Measurements from ENCODE around the gene PACSIN2. TPM values are rescaled to one million over a fixed set of nuclear protein-coding genes. Genes with fewer than 3 reads are reported as not detected.
"Not testable (repeated sequence)": the region's sequence is repeated elsewhere in the genome, so short reads cannot be mapped to it uniquely, and the experiment has no call there.

PACSIN2 gene
- total RNA-seq, 1 donor from 2014 or later, result 128 TPM

GRCh38 chr22:42926768-42927167, 88.2 kb downstream of the PACSIN2 start:
- H3K4me1 ChIP-seq, result peaks cover 72% of the 10 kb centered on the region
- peak; percentile 38 for DNase-seq
- peak overlapping the region; percentile 17 for H3K27ac ChIP-seq
- no peak for TF ChIP-seq CTCF (IDR thresholded peaks at IDR 0.05)
- no peaks in the 10 kb centered on the region for H3K27me3 ChIP-seq
- no peaks in the 10 kb centered on the region for H3K9me3 ChIP-seq
- intact Hi-C loops (cut with DNase I), result no loop called here
- no peak overlapping the region for H3K4me3 ChIP-seq
- ATAC-seq, result no peak
- no peaks in the 10 kb centered on the region for H3K36me3 ChIP-seq

- no peak for TF ChIP-seq CTCF (IDR thresholded peaks at IDR 0.05)
- H3K9me3 ChIP-seq, result no peaks in the 10 kb centered on the region
- no peaks in the 10 kb centered on the region for H3K27me3 ChIP-seq
- no peaks in the 10 kb centered on the region for H3K36me3 ChIP-seq
- DNase-seq, result peak; percentile 61
- no peak overlapping the region for H3K4me3 ChIP-seq
- peaks cover 71% of the 10 kb centered on the region for H3K4me1 ChIP-seq
- no peak overlapping the region for H3K27ac ChIP-seq
- peak; percentile 41 for ATAC-seq
- intact Hi-C loops (cut with DNase I), result no loop called here
Measured at GRCh38 chr22:42926104-42926503, 88.8 kb downstream of the PACSIN2 start.

- no peaks in the 10 kb centered on the region for H3K36me3 ChIP-seq
- TF ChIP-seq CTCF (IDR thresholded peaks at IDR 0.05), result no peak
- intact Hi-C loops (cut with DNase I), result no loop called here
- no peaks in the 10 kb centered on the region for H3K9me3 ChIP-seq
- peaks cover 69% of the 10 kb centered on the region for H3K4me1 ChIP-seq
- no peaks in the 10 kb centered on the region for H3K27me3 ChIP-seq
- DNase-seq (peak; percentile 41), ATAC-seq (no peak)
- no peak overlapping the region for H3K27ac ChIP-seq
- no peak overlapping the region for H3K4me3 ChIP-seq
Measured at GRCh38 chr22:42925598-42925997, 89.4 kb downstream of the PACSIN2 start.

DNA sequence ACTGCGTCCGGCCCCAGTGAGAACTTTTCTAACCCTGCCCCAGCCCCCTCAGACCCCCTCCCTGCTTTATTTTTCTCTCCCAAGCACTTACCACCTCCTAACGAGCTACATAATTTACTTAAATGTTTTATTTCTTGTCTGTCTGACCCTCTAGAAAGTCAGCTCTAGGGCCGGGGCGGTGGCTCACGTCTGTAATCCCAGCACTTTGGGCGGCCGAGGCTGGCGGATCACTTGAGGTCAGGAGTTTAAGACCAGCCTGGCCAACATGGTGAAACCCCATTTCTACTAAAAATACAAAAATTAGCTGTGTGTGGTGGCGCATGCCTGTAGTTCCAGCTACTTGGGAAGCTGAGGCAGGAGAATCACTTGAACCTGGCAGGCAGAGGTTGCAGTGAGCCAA, 89.9 kb downstream of the PACSIN2 start:
- ATAC-seq; H3K9me3 ChIP-seq; H3K27me3 ChIP-seq; H3K4me3 ChIP-seq; intact Hi-C loops (cut with DNase I); H3K36me3 ChIP-seq; H3K27ac ChIP-seq: not testable (repeated sequence)
- H3K4me1 ChIP-seq, result peaks cover 68% of the 10 kb centered on the region
- DNase-seq, result peak; percentile 41

DNA sequence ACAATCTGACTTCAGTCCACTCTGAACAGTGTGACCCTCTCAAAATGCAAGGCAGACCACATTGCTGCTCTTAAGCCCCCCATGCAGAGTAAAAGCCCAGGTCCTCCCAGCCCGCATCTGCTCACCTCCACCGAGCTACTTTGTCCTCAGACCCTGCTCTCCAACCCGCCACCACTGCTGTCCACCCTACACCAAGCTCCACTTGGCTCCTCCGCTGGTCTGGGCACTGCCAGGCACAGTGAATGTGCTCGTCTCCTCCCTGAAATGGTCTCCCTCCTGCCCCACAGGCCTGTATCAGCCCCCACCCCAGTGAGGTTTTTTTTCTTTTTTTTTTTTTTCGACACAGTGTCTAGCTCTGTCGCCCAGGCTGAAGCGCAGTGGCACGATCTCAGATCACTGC, 90.5 kb downstream of the PACSIN2 start:
- Histone ChIP-seq H3K4me3 (no peak overlapping the region), H3K9me3 (no peaks in the 10 kb centered on the region), H3K27me3 (no peaks in the 10 kb centered on the region), H3K27ac (no peak overlapping the region), H3K36me3 (no peaks in the 10 kb centered on the region), H3K4me1 (peaks cover 65% of the 10 kb centered on the region)
- intact Hi-C loops (cut with DNase I), result no loop called here
- no peak for TF ChIP-seq CTCF (IDR thresholded peaks at IDR 0.05)
- peak; percentile 44 for DNase-seq
- no peak for ATAC-seq

- Histone ChIP-seq H3K9me3 (no peaks in the 10 kb centered on the region), H3K4me1 (peaks cover 60% of the 10 kb centered on the region), H3K27ac (peak overlapping the region; percentile 47), H3K27me3 (no peaks in the 10 kb centered on the region), H3K36me3 (no peaks in the 10 kb centered on the region), H3K4me3 (no peak overlapping the region)
- intact Hi-C loops (cut with DNase I), result no loop called here
- peak; percentile 63 for ATAC-seq
- peak; percentile 62 for DNase-seq
- no peak for TF ChIP-seq CTCF (IDR thresholded peaks at IDR 0.05)
Measured at GRCh38 chr22:42922374-42923191, 92.4 kb downstream of the PACSIN2 start.
